OCI-LY7 (cell line): ENCODE data around the gene TACC3.

Experiments used
- CTCF ChIP-seq: fragments of 200-600 bp; sonication (generic); conservative IDR thresholded peaks from 2 replicates; pipeline ENCODE4 v1.5.1; 2014; ENCODE audit warnings: mild to moderate bottlenecking, antibody characterized with exemption, low read length, moderate library complexity, mixed read lengths
- EZH2phosphoT487 ChIP-seq: fragments of 200-600 bp; sonication (generic); IDR thresholded peaks from 2 replicates; pipeline ENCODE4 v1.6.1; 2018; ENCODE audit warnings: low read depth, borderline replicate concordance, mild to moderate bottlenecking, mixed run types, antibody characterized with exemption, low read length, moderate library complexity, mixed read lengths

DNA sequence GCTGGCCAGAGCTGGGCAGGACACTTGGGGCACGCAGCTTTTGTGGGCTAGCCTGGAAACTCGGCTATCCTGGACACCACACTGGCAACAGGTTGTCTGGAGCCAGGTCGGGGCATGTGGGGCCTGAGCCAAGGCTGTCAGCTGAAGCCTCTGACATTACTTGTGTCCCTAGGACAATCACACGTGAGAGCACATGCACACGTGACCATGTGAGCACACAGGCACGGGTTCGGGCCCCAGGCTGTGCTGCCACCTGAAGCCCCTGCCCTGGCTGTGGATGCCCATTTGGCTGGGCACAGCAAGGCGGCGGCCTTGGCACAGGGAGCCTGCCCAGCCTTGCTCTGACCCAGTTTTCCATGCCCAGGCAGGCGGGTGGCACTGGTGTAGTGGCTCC is 63.1 kb downstream of the TACC3 start:
- TF ChIP-seq CTCF (no peak), EZH2phosphoT487 (no peak)
